ENCODE measurements around the gene TAS1R1.

TAS1R1 gene

GRCh38 chr1:6554907-6555778 lies at the start of gene TAS1R1:
Gene TAS1R1 (plus strand): TSS chr1:6555307. CDS start chr1:6555374, 67 bp downstream.
- DNase-seq = no peak

GRCh38 chr1:6505367-6506209 lies 49.5 kb upstream of the TAS1R1 start:
- DNase-seq = no peak

- no peak for DNase-seq
Measured at GRCh38 chr1:6506210-6507036, 48.7 kb upstream of the TAS1R1 start.

GRCh38 chr1:6507037-6507428 lies 48.1 kb upstream of the TAS1R1 start:
- DNase-seq = no peak

- no peak for DNase-seq
Measured at GRCh38 chr1:6507461-6507911, 47.6 kb upstream of the TAS1R1 start.

GRCh38 chr1:6508154-6508815 lies 46.8 kb upstream of the TAS1R1 start:
- no peak for DNase-seq

GRCh38 chr1:6508816-6509189 lies 46.3 kb upstream of the TAS1R1 start:
- no peak for DNase-seq

- DNase-seq = no peak
Measured at GRCh38 chr1:6509220-6509918, 45.7 kb upstream of the TAS1R1 start.

- DNase-seq = no peak
Measured at GRCh38 chr1:6509919-6510291, 45.2 kb upstream of the TAS1R1 start.

DNA sequence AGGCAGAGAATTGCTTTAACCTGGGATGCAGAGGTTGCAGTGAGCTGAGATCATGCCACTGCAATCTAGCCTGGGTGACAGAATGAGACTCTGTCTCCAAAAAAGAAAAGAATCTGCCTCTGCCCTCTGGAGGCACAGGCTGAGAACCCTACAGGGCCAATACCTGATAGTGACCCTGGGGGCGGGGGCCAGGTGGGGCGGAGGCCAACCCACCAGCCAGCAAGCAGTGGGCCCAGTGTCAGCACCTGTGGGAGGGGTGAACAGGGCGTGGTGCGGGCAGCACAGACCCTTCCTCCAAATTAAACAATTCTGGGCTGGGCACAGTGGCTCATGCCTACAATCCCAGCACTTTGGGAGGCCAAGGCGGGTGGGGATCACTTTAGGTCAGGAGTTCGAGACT lies 44.6 kb upstream of the TAS1R1 start:
- no peak for DNase-seq

DNA sequence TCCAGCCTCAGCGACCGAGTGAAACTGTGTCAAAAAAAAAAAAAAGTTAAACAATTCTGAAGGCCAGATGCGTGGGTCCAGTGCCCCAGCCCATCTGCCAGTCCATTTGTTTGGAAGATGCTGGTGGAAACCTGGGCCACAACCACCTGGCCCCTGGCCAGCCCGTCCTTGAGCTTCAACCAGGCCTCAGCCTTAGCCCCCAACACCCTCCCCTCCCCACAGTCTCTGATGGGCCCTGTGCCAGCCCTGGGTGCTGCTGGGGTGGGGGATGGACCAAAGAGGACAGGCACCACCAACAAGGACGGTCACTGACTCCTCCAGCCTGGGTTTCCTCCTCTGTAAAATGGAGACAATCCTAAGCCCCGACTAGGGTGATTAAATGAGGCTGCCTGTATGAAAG lies 44.1 kb upstream of the TAS1R1 start:
- no peak for DNase-seq

DNA sequence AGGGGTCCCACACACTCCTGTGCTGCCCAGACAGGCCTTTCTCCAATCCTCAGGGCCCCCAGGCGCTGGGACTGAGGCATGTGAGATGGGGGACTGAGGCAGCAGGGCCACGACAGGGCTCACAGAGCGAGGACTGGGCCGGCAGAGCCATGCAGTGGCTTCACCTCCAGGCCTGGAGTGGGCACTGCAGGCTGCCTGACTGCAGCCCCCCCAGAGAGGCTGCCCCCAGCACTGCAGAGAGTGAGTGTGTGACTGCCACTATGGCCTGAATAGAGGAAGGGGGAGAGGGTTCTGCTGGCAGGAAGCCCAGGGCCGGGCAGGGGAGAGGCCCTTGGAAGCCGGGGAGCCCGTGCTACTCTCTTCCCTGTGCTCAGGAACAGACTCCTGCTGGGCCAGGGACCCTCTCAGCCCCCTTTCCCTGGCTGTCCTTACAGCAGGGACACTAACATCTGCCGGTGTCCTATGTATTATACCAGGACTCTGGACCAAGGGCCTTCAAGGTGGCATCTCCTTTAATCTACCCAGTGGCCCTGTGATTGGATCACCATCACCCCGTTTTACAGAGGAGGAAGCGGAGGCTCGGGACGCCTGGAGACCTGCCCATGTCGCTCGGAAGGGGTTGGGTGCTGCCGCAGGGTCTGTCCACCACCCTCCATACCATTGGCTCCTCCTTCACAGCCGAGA lies 43.4 kb upstream of the TAS1R1 start:
- no peak for DNase-seq

GRCh38 chr1:6512245-6512907 lies 42.7 kb upstream of the TAS1R1 start:
- DNase-seq = no peak

- DNase-seq = no peak
Measured at GRCh38 chr1:6512908-6513280, 42.2 kb upstream of the TAS1R1 start.

DNA sequence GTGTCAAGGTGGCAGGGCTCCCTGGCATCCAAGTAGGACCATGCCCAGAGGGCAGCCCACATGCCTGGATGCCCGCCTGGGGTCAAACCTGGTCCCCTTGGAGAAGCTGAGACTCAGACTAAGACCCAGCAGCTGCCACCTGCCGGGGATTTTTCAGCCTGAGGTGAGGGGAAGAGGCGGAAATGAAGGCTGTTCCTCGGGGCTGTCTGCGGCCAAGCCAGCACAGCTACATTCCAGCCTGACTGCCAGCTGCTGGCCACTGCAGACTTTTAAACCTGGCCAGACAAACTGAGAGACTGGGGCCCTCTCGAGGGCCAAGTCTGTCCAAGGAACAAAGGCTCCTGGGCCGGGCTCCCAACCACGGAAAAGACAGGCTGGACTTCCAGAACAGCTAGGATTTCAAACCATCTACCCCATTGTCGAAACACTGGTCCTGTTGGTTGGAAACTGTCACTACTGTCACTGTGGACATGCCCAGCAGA lies 41.7 kb upstream of the TAS1R1 start:
- DNase-seq = no peak

DNA sequence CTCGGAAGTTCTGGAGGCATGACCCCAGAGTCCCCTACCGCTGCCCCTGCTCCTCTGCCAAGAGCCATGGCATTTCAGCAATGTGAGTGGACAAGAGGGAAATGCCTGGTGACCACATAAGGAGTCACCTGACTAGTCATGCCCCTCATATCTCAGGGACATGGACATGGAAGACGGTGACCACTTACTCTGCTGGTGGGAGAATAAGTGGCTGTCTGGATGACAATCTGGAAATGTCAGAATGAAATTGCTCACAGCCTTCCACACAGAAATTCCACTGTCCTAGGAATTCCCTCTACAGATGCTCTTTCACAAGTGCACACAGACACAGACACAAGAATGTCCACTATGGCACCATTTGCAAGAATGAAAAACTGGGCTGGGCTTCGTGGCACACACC lies 39.3 kb upstream of the TAS1R1 start:
- DNase-seq = no peak

DNA sequence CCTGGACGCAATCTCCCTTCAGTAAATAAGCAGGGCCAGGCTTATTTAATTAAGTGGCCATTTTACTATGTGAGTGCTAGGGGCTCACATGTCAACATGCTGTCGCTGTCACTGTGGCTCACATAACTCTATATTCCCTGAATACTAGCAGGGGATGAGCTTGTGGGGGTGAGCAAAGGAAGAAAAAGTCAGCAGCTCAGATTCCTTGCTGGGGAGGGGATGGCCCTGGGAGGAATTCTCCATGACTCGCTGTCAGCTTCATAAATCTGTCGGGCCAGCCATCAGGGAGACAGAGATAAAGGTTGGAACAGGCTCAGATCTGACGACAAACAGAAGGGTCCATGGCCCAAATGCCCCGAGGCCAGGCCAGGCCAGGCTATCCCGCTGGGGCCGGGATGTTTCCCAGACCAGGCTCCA lies 37.7 kb upstream of the TAS1R1 start:
- DNase-seq = no peak

- no peak for DNase-seq
Measured at GRCh38 chr1:6519491-6519934, 35.6 kb upstream of the TAS1R1 start.

GRCh38 chr1:6519935-6520671 lies 35.0 kb upstream of the TAS1R1 start:
- no peak for DNase-seq

- no peak for DNase-seq
Measured at GRCh38 chr1:6521536-6521935, 33.6 kb upstream of the TAS1R1 start.
